ENCODE data around the gene FEZ2. TPM values are rescaled to one million over a fixed set of nuclear protein-coding genes. Genes with fewer than 3 reads are reported as not detected.

Gene FEZ2
- total RNA-seq, 2 experiments from 2014 or later: 9.1 to 12.2 TPM

DNA sequence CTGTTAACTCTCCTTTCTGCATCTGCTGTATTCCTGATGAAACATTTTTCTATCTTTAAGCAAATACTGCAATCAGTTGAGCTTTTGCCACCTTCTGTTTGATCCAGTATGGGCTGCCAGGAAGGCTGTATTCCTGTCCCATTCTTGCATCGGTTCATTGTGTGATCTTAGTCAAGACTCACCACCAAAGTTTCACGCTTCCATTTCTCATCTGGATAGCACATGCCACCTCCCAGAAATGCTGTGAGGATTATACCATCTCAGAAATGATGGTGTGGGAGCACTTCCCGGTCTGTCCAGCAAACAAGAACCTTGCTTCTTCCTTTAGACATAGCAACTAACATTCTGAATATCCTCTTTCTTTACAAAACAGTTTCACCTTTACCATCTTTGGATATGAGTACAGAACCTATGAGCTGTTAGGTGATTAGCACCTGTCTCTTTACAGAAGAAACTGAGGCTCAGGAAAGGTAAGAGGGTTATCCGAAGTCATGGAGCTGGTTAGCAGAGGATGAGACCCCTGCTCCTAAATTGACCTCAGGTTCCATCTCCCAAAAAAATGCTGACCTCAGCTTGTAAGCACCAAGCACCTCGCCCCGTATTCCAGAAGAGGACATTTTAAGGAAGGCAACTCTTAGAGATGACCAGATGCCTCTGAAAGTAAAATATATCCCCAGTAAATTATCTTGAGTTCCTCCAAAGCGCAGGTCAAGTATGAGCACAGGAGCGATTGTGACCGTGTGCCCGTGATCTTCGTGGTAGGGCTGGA, 56.8 kb downstream of the FEZ2 start:
- Mint-ChIP-seq H3K4me3 (no peak overlapping the region), H3K27ac (no peak overlapping the region), H3K9me3 (ENCODE audit: low read depth) (no peaks in the 10 kb centered on the region), H3K27me3 (no peaks in the 10 kb centered on the region), H3K4me1 (no peaks in the 10 kb centered on the region), H3K36me3 (ENCODE audit: low read depth) (no peaks in the 10 kb centered on the region)
- no peak for ATAC-seq
- intact Hi-C loops (cut with DNase I, micrococcal nuclease): no loop called here
- CTCF ChIA-PET: no interaction called here
- DNase-seq: no peak
- POLR2A ChIA-PET: no interaction called here

DNA sequence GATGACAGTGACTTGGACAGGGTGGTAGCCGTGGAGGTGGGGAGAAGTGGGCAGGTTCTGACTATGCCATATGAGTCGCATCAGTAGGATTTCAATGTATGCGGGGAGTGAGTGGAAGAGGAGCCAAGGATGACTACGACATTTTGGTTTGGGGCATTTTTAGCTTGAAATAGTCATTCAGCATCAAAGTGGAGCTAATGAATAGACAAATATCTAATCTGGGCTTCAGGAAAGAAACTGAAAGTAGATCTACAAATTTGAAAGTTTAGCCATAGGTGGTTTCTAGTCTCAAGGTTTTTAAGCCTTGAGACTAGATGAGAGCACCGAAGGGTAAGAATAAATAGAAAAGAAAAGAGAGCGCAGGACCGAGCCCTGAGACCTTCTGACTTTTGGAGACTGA, 58.3 kb downstream of the FEZ2 start:
- CTCF ChIA-PET: interaction anchor here (0.6 kb wide), 1 partner anchor 47 kb away, joined by 3 read pairs; no protein-coding TSS in a partner anchor

DNA sequence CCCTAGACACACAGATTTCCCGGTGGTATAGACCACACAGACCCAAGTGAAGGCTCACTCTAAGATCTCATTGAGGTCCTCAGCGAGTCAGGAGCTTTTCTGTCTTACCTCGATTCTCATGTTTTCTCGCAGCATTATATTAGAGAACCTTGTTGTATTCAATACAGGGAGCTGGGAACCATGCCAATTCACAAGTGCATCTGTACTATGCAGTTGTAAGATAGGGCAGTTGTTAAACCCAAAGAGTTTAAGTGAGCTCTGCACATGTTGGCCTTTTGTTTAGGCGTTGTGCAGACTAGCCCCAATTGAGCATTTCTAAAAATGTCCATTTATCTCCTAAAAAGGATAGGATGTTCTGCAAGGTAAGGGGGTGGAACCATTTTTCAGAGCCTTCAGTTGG, 59.6 kb downstream of the FEZ2 start:
- CTCF ChIA-PET: no interaction called here
- Mint-ChIP-seq H3K4me3 (no peak overlapping the region), H3K4me1 (no peaks in the 10 kb centered on the region), H3K27me3 (no peaks in the 10 kb centered on the region), H3K36me3 (ENCODE audit: low read depth) (no peaks in the 10 kb centered on the region), H3K27ac (no peak overlapping the region), H3K9me3 (ENCODE audit: low read depth) (no peaks in the 10 kb centered on the region)
- DNase-seq: no peak
- intact Hi-C loops (cut with DNase I, micrococcal nuclease): no loop called here
- ATAC-seq: no peak
- POLR2A ChIA-PET: interaction anchor here (0.7 kb wide), 1 partner anchor 180 kb away, joined by 3 read pairs; no protein-coding TSS in a partner anchor

More for the DNA sequence above, 58.3 kb downstream of the FEZ2 start:
- Mint-ChIP-seq H3K9me3 (ENCODE audit: low read depth) (no peaks in the 10 kb centered on the region), H3K4me3 (no peak overlapping the region), H3K4me1 (no peaks in the 10 kb centered on the region), H3K27ac (no peak overlapping the region), H3K27me3 (no peaks in the 10 kb centered on the region), H3K36me3 (ENCODE audit: low read depth) (no peaks in the 10 kb centered on the region)
- intact Hi-C loops (cut with DNase I, micrococcal nuclease): no loop called here
- DNase-seq (no peak), ATAC-seq (no peak)
- POLR2A ChIA-PET: no interaction called here

DNA sequence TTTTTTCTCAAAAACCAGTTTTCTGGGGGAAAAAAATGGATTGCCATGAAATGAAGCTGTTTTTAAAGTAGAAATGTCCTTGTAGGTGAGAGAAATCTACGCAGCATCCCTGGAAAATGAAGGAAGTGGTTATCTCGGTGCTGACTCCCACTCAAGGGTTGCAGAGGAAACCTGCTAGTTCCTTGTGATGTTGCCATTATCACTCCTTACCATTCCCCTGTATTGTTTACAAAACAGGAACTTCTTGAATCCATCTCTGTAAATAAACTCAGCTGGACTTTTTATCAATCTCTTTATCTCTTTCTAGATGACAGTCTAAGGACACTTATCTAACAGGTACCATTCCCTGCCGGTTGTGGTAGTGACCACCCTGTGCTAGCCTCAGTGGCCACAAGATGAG, 61.2 kb downstream of the FEZ2 start:
- Mint-ChIP-seq H3K27ac (no peak overlapping the region), H3K9me3 (ENCODE audit: low read depth) (no peaks in the 10 kb centered on the region), H3K4me3 (no peak overlapping the region), H3K27me3 (no peaks in the 10 kb centered on the region), H3K36me3 (ENCODE audit: low read depth) (no peaks in the 10 kb centered on the region), H3K4me1 (no peaks in the 10 kb centered on the region)
- ChIA-PET CTCF (interaction anchor here (0.6 to 1.3 kb wide), 4 partner anchors 13 to 570 kb away, joined by 3 to 4 read pairs (median 3); no protein-coding TSS in a partner anchor), POLR2A (no interaction called here)
- DNase-seq (no peak), ATAC-seq (no peak)
- intact Hi-C loops (cut with DNase I, micrococcal nuclease): no loop called here

DNA sequence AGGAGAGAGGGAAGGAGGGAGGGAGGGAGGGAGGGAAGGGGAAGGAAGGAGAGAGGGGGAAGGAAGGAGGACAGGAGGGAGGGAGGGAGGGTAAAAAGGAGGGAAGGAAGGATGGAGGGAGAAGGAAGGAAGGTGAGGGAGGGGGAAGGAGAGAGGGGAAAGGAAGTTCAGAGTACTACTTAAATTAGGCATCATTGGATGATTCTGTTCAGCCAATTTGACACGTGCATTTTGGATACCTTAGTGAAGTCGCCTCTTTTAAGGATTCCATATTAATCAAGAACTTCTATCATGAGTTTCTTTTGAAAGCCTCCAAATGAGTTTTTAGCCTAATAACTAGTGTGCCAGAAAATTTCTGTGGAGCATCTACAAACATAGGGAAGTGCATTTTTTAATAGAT, 62.9 kb downstream of the FEZ2 start:
- no peak for DNase-seq
- H3K4me3 Mint-ChIP-seq: no peak overlapping the region
- H3K36me3 Mint-ChIP-seq (ENCODE audit: low read depth): no peaks in the 10 kb centered on the region
- no peaks in the 10 kb centered on the region for H3K27me3 Mint-ChIP-seq
- intact Hi-C loops (cut with DNase I, micrococcal nuclease): no loop called here
- no peak overlapping the region for H3K27ac Mint-ChIP-seq
- POLR2A ChIA-PET: no interaction called here
- no peaks in the 10 kb centered on the region for H3K9me3 Mint-ChIP-seq (ENCODE audit: low read depth)
- H3K4me1 Mint-ChIP-seq: peaks cover 2% of the 10 kb centered on the region
- no peak for ATAC-seq
- CTCF ChIA-PET: no interaction called here

DNA sequence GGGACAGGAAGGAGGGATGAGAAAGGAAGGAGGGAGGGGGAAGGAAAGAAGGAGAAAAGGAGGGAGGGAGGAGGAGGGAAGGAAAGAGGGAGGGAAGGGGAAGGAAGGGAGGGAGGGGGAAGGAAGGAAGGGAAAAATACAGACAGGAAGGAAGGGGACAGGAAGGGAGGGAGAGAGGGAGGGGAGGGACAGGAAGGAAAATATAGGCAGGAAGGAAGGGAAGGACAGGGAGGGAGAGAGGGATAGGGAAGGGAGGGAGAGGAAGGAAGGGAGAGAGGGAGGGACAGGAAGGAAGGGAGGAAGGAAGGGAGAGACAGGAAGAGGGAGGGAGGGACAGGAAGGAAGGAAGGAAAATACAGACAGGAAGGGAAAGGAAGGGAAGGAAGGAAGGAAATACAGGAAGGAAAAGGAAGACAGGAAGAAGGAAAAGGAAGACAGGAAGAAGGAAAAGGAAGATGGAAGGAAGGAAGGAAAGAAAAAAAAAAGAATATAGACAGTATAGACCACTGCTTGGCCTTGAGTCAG, 63.6 kb downstream of the FEZ2 start:
- Mint-ChIP-seq H3K27me3 (no peaks in the 10 kb centered on the region), H3K4me1 (peaks cover 2% of the 10 kb centered on the region), H3K36me3 (ENCODE audit: low read depth) (no peaks in the 10 kb centered on the region), H3K9me3 (ENCODE audit: low read depth) (no peaks in the 10 kb centered on the region), H3K4me3 (no peak overlapping the region), H3K27ac (no peak overlapping the region)
- CTCF ChIA-PET: no interaction called here
- ATAC-seq (no peak), DNase-seq (no peak)
- intact Hi-C loops (cut with DNase I, micrococcal nuclease): no loop called here
- POLR2A ChIA-PET: no interaction called here

DNA sequence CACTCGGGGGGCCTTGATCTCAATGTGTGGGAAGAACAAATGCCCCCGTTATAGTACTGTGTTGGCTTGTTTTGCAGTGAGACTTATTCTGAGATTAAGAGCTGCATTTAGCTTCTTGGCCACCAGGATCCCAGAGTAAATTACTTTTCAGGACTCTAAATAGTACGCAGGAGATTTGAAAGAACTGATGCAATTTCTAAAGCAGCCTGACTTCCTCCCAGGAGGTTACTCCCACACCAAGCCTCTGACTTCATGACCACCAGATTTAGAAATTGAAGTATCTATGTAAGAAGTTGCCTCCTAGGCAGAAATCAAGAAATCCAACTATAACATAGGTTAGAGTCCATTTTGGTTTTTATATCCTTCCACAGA, 67.0 kb downstream of the FEZ2 start:
- intact Hi-C loops (cut with DNase I, micrococcal nuclease): no loop called here
- Mint-ChIP-seq H3K4me1 (peaks cover 2% of the 10 kb centered on the region), H3K4me3 (no peak overlapping the region), H3K27ac (no peak overlapping the region), H3K27me3 (no peaks in the 10 kb centered on the region), H3K9me3 (ENCODE audit: low read depth) (no peaks in the 10 kb centered on the region), H3K36me3 (ENCODE audit: low read depth) (no peaks in the 10 kb centered on the region)
- ATAC-seq (no peak), DNase-seq (no peak)
- CTCF ChIA-PET: no interaction called here
- POLR2A ChIA-PET: no interaction called here

DNA sequence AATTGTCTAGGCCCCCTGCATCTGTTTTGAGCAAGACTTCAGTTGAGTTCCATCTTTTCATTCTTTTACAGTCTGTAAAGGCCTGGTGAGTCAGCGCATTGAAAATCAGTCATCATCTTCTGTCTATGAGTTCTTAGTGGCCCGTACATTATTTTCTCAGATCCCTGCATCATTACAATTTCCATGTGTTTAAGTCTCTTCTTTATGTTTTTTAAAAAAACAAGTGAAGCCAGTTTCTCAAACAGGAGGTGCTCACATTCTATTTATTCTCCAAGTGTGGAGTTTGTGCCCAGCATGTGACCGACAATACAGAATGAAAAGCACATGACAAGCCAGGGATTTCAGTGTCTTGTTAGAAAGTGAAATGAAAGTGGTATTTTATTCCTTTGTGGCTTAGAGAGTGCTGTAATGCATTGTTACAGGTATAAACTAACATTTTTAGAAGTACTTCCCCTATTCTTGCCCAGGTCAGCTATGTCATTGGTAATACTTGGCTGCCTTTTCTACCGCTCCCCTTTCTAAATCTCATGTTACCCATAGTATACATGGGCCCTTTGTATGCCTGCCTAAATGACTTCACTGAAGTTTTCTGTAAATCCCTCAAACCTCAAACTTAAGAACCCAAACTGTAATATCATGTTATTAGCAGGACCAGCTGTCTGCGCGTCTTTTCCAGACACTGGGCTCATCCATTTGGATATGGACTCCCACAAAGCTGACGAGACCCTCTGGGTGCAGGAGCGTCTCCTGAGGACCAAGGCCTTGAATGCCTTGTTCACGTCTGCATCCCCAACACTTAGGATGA, 67.6 kb downstream of the FEZ2 start:
- POLR2A ChIA-PET: no interaction called here
- H3K4me3 Mint-ChIP-seq: no peak overlapping the region
- CTCF ChIA-PET: interaction anchor here (0.6 kb wide), 1 partner anchor 108 kb away, joined by 3 read pairs; no protein-coding TSS in a partner anchor
- intact Hi-C loops (cut with DNase I, micrococcal nuclease): no loop called here
- H3K9me3 Mint-ChIP-seq (ENCODE audit: low read depth): no peaks in the 10 kb centered on the region
- peaks cover 2% of the 10 kb centered on the region for H3K4me1 Mint-ChIP-seq
- DNase-seq (no peak), ATAC-seq (peak; percentile 42)
- no peaks in the 10 kb centered on the region for H3K36me3 Mint-ChIP-seq (ENCODE audit: low read depth)
- no peak overlapping the region for H3K27ac Mint-ChIP-seq
- H3K27me3 Mint-ChIP-seq: no peaks in the 10 kb centered on the region

DNA sequence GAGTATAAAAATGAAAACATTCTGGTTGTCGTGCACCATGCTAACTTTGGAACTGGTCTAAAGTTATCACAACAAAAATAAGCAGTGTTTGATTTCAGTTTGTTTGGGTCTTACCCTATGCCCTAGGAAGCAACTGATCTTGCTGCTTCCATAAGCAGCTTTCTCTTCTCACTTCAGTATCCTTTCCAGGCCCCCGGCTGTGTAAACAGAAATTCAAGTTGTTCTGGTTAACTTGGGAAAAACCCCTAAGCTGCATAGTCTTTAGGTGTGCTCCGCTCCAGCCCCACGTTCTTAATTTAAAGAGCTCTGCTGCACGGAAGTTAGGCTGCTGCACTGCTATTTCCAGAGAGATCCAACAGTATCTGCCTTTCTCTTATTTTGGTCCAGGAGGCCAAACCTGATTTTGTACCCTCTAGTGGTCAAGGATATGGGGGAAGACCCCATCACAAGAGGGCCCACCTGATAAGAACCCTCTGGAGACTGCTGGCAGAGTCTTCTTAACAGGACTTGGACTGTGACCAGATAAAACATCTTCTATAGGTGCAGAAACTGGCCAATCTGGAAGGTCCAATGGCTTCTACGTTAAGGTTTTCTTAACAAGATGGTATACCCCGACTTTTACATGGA, 69.1 kb downstream of the FEZ2 start:
- H3K9me3 Mint-ChIP-seq (ENCODE audit: low read depth): no peaks in the 10 kb centered on the region

DNA sequence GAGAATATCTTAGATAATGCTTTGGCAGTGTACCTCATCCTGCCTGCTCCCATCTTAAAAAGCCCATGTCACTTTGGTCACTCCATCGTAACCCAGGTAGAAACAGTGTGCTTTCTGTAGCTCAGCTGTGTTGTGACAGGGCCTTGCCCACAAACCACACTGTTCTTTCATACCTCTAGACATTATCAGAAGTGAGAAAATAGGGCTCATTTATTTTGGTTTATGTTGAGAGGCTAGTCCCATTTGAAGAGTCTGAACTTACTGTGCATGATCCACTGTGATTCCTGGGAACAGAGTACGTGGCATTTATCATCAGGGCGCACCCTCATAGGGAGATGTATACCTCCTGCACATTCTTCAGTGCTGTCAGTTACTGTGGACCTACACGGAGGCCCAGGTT, 69.7 kb downstream of the FEZ2 start:
- ATAC-seq: no peak
- POLR2A ChIA-PET: no interaction called here
- no peak overlapping the region for H3K4me3 Mint-ChIP-seq
- intact Hi-C loops (cut with DNase I, micrococcal nuclease): no loop called here
- CTCF ChIA-PET: no interaction called here
- DNase-seq: no peak
- H3K36me3 Mint-ChIP-seq (ENCODE audit: low read depth): peaks cover 2% of the 10 kb centered on the region
- no peak overlapping the region for H3K27ac Mint-ChIP-seq
- H3K9me3 Mint-ChIP-seq (ENCODE audit: low read depth): no peaks in the 10 kb centered on the region
- H3K4me1 Mint-ChIP-seq: peaks cover 2% of the 10 kb centered on the region
- no peaks in the 10 kb centered on the region for H3K27me3 Mint-ChIP-seq

More for the DNA sequence above, 69.1 kb downstream of the FEZ2 start:
- CTCF ChIA-PET: no interaction called here
- H3K27me3 Mint-ChIP-seq: no peaks in the 10 kb centered on the region
- peaks cover 2% of the 10 kb centered on the region for H3K4me1 Mint-ChIP-seq
- no peaks in the 10 kb centered on the region for H3K36me3 Mint-ChIP-seq (ENCODE audit: low read depth)
- POLR2A ChIA-PET: no interaction called here
- intact Hi-C loops (cut with DNase I, micrococcal nuclease): no loop called here
- no peak overlapping the region for H3K4me3 Mint-ChIP-seq
- DNase-seq (no peak), ATAC-seq (no peak)
- no peak overlapping the region for H3K27ac Mint-ChIP-seq

DNA sequence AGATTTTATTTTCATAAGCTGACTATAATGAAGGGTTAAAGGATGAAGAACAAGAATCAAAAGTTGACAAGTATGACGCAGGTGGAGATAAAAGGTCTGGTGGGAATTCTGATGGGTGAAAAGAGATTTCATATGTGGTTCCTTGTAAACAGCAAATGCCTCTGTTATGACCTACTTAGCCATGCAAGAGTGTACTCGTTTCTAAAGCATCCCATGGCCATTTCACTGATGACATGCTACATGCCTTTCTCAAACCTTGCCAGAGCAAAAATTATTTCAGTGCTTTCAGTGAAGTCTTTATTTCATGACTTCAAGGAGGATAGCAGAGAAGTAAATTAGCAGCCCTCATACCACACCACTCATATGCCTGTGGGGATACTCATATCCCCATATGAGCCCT, 71.7 kb downstream of the FEZ2 start:
- POLR2A ChIA-PET: no interaction called here
- no peaks in the 10 kb centered on the region for H3K27me3 Mint-ChIP-seq
- intact Hi-C loops (cut with DNase I, micrococcal nuclease): no loop called here
- H3K36me3 Mint-ChIP-seq (ENCODE audit: low read depth): peaks cover 4% of the 10 kb centered on the region
- no peaks in the 10 kb centered on the region for H3K9me3 Mint-ChIP-seq (ENCODE audit: low read depth)
- peaks cover 2% of the 10 kb centered on the region for H3K4me1 Mint-ChIP-seq
- DNase-seq (no peak), ATAC-seq (no peak)
- CTCF ChIA-PET: no interaction called here
- H3K4me3 Mint-ChIP-seq: no peak overlapping the region
- H3K27ac Mint-ChIP-seq: no peak overlapping the region

DNA sequence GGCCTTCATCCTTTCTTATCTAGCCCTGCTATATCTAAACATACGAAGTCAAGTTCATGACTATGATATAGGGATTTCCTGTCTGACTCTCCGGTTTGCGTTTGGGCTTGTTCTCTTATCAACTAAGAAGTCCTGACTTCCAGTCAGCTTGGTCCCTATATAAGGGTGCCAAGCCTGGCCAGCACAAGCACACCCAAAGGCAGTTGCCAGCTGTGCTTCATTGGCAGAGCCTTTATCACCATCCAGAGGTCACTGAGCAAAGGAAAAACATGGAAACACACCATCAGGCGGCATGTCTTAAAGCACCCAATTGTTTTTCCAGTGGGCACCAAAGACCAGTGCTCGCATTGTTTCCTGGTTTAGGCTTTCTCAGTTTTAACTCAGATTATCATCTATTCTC, 72.7 kb downstream of the FEZ2 start:
- Mint-ChIP-seq H3K4me3 (no peak overlapping the region), H3K27ac (no peak overlapping the region), H3K27me3 (no peaks in the 10 kb centered on the region), H3K4me1 (no peaks in the 10 kb centered on the region), H3K9me3 (ENCODE audit: low read depth) (no peaks in the 10 kb centered on the region), H3K36me3 (ENCODE audit: low read depth) (peaks cover 4% of the 10 kb centered on the region)
- ATAC-seq: no peak
- ChIA-PET POLR2A (no interaction called here), CTCF (no interaction called here)
- DNase-seq: no peak
- intact Hi-C loops (cut with DNase I, micrococcal nuclease): no loop called here
